Measurements from ENCODE around the gene ENAH.

Gene ENAH

GRCh38 chr1:225448146-225448805 lies 204.6 kb downstream of the ENAH start:
- peaks cover 32% of the 10 kb centered on the region for H3K4me1 ChIP-seq (ENCODE audit: control insufficient read depth, low read length)
- TF ChIP-seq CTCF (IDR thresholded peaks at IDR 0.05; ENCODE audit: low read depth, low read length, poor library complexity, severe bottlenecking) = no peak
- TF ChIP-seq EZH2phosphoT487 (IDR thresholded peaks at IDR 0.05; ENCODE audit: borderline replicate concordance, low read length) = no peak
- no peaks in the 10 kb centered on the region for H3K79me2 ChIP-seq (ENCODE audit: control insufficient read depth, low read length)
- H3K9me2 ChIP-seq (replicated peaks; ENCODE audit: control insufficient read depth, low read length) = no peaks in the 10 kb centered on the region
- H4K20me1 ChIP-seq (ENCODE audit: control insufficient read depth, insufficient read depth, low read depth, low read length) = no peaks in the 10 kb centered on the region
- no peaks in the 10 kb centered on the region for H3K36me3 ChIP-seq (ENCODE audit: control insufficient read depth, low read length)
- no peak overlapping the region for H3K27ac ChIP-seq (ENCODE audit: low read depth, low read length)
- no peaks in the 10 kb centered on the region for H3K9me3 ChIP-seq (ENCODE audit: control insufficient read depth, insufficient read depth, low read length)
- no peak overlapping the region for H3K4me2 ChIP-seq (ENCODE audit: low read length)
- H3K4me3 ChIP-seq (ENCODE audit: low read length) = no peak overlapping the region
- H3K27me3 ChIP-seq (ENCODE audit: control insufficient read depth, low read length) = no peaks in the 10 kb centered on the region
- peaks cover 6% of the 10 kb centered on the region for H3F3A ChIP-seq (ENCODE audit: control insufficient read depth, insufficient read depth)

GRCh38 chr1:225447650-225448089 lies 205.3 kb downstream of the ENAH start:
- Histone ChIP-seq H3K27ac (ENCODE audit: low read depth, low read length) (no peak overlapping the region), H3K27me3 (ENCODE audit: control insufficient read depth, low read length) (no peaks in the 10 kb centered on the region), H3K9me3 (ENCODE audit: control insufficient read depth, insufficient read depth, low read length) (no peaks in the 10 kb centered on the region), H3K9me2 (replicated peaks; ENCODE audit: control insufficient read depth, low read length) (no peaks in the 10 kb centered on the region), H3F3A (ENCODE audit: control insufficient read depth, insufficient read depth) (peaks cover 9% of the 10 kb centered on the region), H3K79me2 (ENCODE audit: control insufficient read depth, low read length) (no peaks in the 10 kb centered on the region), H3K36me3 (ENCODE audit: control insufficient read depth, low read length) (no peaks in the 10 kb centered on the region), H3K4me1 (ENCODE audit: control insufficient read depth, low read length) (peaks cover 38% of the 10 kb centered on the region), H3K4me3 (ENCODE audit: low read length) (no peak overlapping the region), H3K4me2 (ENCODE audit: low read length) (no peak overlapping the region), H4K20me1 (ENCODE audit: control insufficient read depth, insufficient read depth, low read depth, low read length) (no peaks in the 10 kb centered on the region)
- no peak for TF ChIP-seq EZH2phosphoT487 (IDR thresholded peaks at IDR 0.05; ENCODE audit: borderline replicate concordance, low read length)
- TF ChIP-seq CTCF (IDR thresholded peaks at IDR 0.05; ENCODE audit: low read depth, low read length, poor library complexity, severe bottlenecking) = no peak

GRCh38 chr1:225446981-225447615 lies 205.8 kb downstream of the ENAH start:
- Histone ChIP-seq H3K79me2 (ENCODE audit: control insufficient read depth, low read length) (no peaks in the 10 kb centered on the region), H3K4me2 (ENCODE audit: low read length) (no peak overlapping the region), H3K27ac (ENCODE audit: low read depth, low read length) (no peak overlapping the region), H3K36me3 (ENCODE audit: control insufficient read depth, low read length) (no peaks in the 10 kb centered on the region), H3F3A (ENCODE audit: control insufficient read depth, insufficient read depth) (peaks cover 9% of the 10 kb centered on the region), H3K4me3 (ENCODE audit: low read length) (no peak overlapping the region), H3K9me2 (replicated peaks; ENCODE audit: control insufficient read depth, low read length) (no peaks in the 10 kb centered on the region), H3K9me3 (ENCODE audit: control insufficient read depth, insufficient read depth, low read length) (no peaks in the 10 kb centered on the region), H3K4me1 (ENCODE audit: control insufficient read depth, low read length) (peaks cover 43% of the 10 kb centered on the region), H4K20me1 (ENCODE audit: control insufficient read depth, insufficient read depth, low read depth, low read length) (no peaks in the 10 kb centered on the region), H3K27me3 (ENCODE audit: control insufficient read depth, low read length) (no peaks in the 10 kb centered on the region)
- TF ChIP-seq CTCF (IDR thresholded peaks at IDR 0.05; ENCODE audit: low read depth, low read length, poor library complexity, severe bottlenecking) (no peak), EZH2phosphoT487 (IDR thresholded peaks at IDR 0.05; ENCODE audit: borderline replicate concordance, low read length) (no peak)
